Measurements from ENCODE around the gene OR51B5. TPM values are rescaled to one million over a fixed set of nuclear protein-coding genes. Genes with fewer than 3 reads are reported as not detected.
"Not testable (repeated sequence)": the region's sequence is repeated elsewhere in the genome, so short reads cannot be mapped to it uniquely, and the experiment has no call there.

Gene OR51B5
- total and polyA plus RNA-seq, 3 experiments from 2014 or later = not detected

DNA sequence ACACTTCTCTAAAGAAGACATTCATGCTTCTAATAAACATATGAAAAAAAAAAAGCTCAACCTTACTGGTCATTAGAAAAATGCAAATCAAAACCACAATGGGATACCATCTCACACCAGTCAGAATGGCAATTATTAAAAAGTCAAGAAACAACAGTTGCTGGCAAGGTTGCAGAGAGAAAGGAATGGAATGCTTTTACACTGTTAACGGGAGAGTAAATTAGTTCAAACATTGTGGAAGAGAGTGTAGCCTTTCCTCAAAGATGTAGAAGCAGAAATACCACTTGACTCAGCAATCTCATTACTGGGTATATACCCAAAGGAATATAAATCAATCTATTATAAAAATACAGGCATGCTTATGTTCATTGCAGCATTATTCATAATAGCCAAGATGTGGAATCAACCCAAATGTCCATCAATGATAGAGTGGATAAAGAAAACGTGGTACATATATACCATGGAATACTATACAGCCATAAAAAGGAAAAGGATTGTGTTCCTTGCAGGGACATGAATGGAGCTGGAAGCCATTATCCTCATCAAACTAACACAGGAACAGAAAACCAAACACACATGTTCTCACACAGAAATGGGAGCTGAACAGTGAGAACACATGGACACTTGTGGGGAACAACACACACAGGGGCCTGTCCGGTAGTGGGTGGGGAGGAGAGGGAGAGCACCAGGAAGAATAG lies 29.8 kb downstream of the OR51B5 start:
- H3K27me3 Mint-ChIP-seq; H3K4me1 Mint-ChIP-seq; H3K4me1 ChIP-seq (ENCODE audit: insufficient read depth, low read length); H3K27ac Mint-ChIP-seq; H3K36me3 Mint-ChIP-seq; POLR2A ChIA-PET; DNase-seq; H3K9me3 ChIP-seq (ENCODE audit: low read length); H3K4me3 Mint-ChIP-seq; H3K4me3 ChIP-seq (ENCODE audit: low read length); H3K27ac ChIP-seq (ENCODE audit: low read depth, low read length); H3K27me3 ChIP-seq (ENCODE audit: insufficient read depth, low read length, poor library complexity, severe bottlenecking); H3K9me3 Mint-ChIP-seq; CTCF ChIA-PET; H3K36me3 ChIP-seq (ENCODE audit: insufficient read depth, low read length): not testable (repeated sequence)

DNA sequence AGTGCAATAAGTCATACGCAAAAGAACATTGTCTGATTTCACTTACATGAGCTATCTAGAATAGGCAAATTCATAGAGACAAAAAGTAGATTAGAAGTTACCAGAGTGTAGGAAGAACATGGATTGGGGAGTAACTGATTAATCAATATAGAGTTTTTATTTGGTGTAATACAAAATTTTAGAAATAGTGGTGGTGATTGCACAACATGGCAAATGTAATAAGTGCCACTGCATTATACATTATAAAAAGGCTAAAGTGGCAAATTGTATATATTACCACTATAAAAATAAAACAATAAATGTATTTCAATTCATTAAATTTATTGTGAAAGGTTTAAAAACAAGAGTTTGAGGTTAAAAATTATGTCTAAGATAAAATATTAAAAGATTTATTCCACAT lies 32.9 kb downstream of the OR51B5 start:
- Mint-ChIP-seq H3K4me1 (no peaks in the 10 kb centered on the region), H3K27ac (no peak overlapping the region), H3K4me3 (no peak overlapping the region), H3K9me3 (no peaks in the 10 kb centered on the region), H3K27me3 (no peaks in the 10 kb centered on the region), H3K36me3 (no peaks in the 10 kb centered on the region)
- no peak overlapping the region for H3K4me3 ChIP-seq (ENCODE audit: low read length)
- no peaks in the 10 kb centered on the region for H3K9me3 ChIP-seq (ENCODE audit: low read length)
- H3K4me1 ChIP-seq (ENCODE audit: insufficient read depth, low read length) = no peaks in the 10 kb centered on the region
- ChIA-PET POLR2A (no interaction called here), CTCF (no interaction called here)
- no peak for DNase-seq
- no peak overlapping the region for H3K27ac ChIP-seq (ENCODE audit: low read depth, low read length)
- H3K27me3 ChIP-seq (ENCODE audit: insufficient read depth, low read length, poor library complexity, severe bottlenecking) = no peaks in the 10 kb centered on the region
- H3K36me3 ChIP-seq (ENCODE audit: insufficient read depth, low read length) = no peaks in the 10 kb centered on the region

DNA sequence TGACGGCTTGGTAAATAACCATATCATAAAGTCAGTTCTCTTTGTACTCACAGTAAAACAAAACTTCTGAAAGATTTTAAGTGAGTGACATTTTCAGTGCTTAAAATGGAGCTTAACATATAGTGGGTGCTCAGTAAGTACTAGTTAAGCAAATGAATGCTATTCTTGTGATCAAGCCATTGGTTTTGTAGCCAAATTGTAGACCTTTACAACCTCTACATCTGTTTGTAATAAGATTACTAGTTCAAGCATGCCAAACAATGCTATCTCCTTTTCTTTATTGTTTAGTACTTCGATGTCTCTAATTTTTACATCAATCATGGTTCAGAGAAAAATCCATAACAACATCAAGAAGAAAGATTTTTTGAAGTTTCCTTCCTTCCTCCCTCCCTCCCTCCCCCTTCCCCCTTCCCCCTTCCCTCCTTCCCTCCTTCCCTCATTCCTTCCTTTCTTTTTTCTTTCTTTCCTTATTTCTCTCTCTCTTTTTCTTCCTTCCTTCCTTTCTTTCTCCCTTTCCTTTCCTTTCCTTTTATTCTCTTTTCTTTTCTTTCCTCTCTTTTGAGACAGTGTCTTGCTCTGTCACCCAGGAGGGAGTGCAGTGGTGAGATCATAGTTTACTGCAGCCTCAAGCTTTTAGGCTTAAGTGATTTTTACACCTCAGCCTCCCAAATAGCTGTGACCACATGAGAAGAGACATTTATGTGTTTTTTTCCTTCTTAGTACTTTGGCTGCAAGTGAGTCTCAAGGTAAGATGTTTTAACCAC lies 35.9 kb downstream of the OR51B5 start:
- no peak for DNase-seq
- CTCF ChIA-PET = no interaction called here
- POLR2A ChIA-PET = no interaction called here

DNA sequence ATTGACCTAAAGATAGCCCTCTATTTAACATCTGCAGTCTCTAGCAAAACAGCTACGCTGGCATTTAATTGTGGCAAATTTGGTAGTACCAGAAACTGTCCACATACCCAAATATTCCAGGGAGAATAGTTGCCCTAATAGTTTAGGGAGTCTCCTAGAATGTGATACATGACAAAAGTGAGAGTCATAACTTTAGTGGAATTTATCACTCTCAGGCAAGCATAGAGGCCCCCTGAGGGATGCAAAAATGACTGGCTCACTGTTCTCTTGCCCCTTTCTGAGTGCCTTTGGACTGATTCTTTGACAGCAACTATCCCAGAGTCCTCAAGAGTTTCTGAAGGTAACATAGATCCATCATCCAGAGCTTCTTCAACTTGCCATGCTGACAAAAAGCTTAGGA lies 39.3 kb downstream of the OR51B5 start:
- Mint-ChIP-seq H3K4me1 (no peaks in the 10 kb centered on the region), H3K9me3 (no peaks in the 10 kb centered on the region), H3K36me3 (no peaks in the 10 kb centered on the region), H3K27ac (no peak overlapping the region), H3K27me3 (peaks cover 0 to 1% of the 10 kb centered on the region in 2 donors), H3K4me3 (no peak overlapping the region)
- Histone ChIP-seq H3K36me3 (ENCODE audit: insufficient read depth, low read length) (no peaks in the 10 kb centered on the region), H3K27ac (ENCODE audit: low read depth, low read length) (no peak overlapping the region), H3K27me3 (ENCODE audit: insufficient read depth, low read length, poor library complexity, severe bottlenecking) (no peaks in the 10 kb centered on the region), H3K9me3 (ENCODE audit: low read length) (no peaks in the 10 kb centered on the region), H3K4me3 (ENCODE audit: low read length) (no peak overlapping the region), H3K4me1 (ENCODE audit: insufficient read depth, low read length) (no peaks in the 10 kb centered on the region)
- ChIA-PET POLR2A (no interaction called here), CTCF (no interaction called here)
- no peak for DNase-seq

More for the DNA sequence above, 35.9 kb downstream of the OR51B5 start:
- no peaks in the 10 kb centered on the region for H3K9me3 Mint-ChIP-seq
- peaks cover 0 to 1% of the 10 kb centered on the region in 2 donors for H3K27me3 Mint-ChIP-seq
- H3K36me3 Mint-ChIP-seq = no peaks in the 10 kb centered on the region
- H3K4me3 Mint-ChIP-seq = no peak overlapping the region
- H3K27me3 ChIP-seq (ENCODE audit: insufficient read depth, low read length, poor library complexity, severe bottlenecking) = no peaks in the 10 kb centered on the region
- H3K4me1 ChIP-seq (ENCODE audit: insufficient read depth, low read length) = no peaks in the 10 kb centered on the region
- no peak overlapping the region for H3K27ac ChIP-seq (ENCODE audit: low read depth, low read length)
- H3K4me3 ChIP-seq (ENCODE audit: low read length) = no peak overlapping the region
- no peaks in the 10 kb centered on the region for H3K4me1 Mint-ChIP-seq
- no peak overlapping the region for H3K27ac Mint-ChIP-seq
- no peaks in the 10 kb centered on the region for H3K9me3 ChIP-seq (ENCODE audit: low read length)
- no peaks in the 10 kb centered on the region for H3K36me3 ChIP-seq (ENCODE audit: insufficient read depth, low read length)

DNA sequence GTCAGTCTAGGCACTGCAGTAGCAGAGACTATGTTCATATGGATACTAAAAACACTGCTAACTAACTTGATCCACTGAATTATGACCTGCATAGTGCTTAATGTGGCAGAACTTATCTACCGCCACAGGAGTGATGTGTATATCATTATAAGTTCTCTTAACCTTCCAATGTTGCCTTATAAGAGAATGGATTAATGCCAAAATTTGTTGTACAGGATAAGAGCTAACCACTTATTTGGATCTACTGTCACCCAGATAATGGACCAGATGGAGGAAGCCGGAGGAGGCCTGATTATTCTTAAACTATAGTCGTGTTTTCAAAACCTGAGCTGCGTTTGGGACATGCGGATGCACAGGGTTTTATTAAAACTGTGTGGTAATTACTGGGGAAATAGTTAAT lies 39.7 kb downstream of the OR51B5 start:
- DNase-seq = no peak
- CTCF ChIA-PET = no interaction called here
- H3K9me3 ChIP-seq (ENCODE audit: low read length) = no peaks in the 10 kb centered on the region
- POLR2A ChIA-PET = no interaction called here
- Mint-ChIP-seq H3K4me1 (no peaks in the 10 kb centered on the region), H3K9me3 (no peaks in the 10 kb centered on the region), H3K4me3 (no peak overlapping the region), H3K27me3 (peaks cover 0 to 1% of the 10 kb centered on the region in 2 donors), H3K36me3 (no peaks in the 10 kb centered on the region), H3K27ac (no peak overlapping the region)
- H3K27ac ChIP-seq (ENCODE audit: low read depth, low read length) = no peak overlapping the region
- H3K4me1 ChIP-seq (ENCODE audit: insufficient read depth, low read length) = no peaks in the 10 kb centered on the region
- H3K27me3 ChIP-seq (ENCODE audit: insufficient read depth, low read length, poor library complexity, severe bottlenecking) = no peaks in the 10 kb centered on the region
- H3K4me3 ChIP-seq (ENCODE audit: low read length) = no peak overlapping the region
- H3K36me3 ChIP-seq (ENCODE audit: insufficient read depth, low read length) = no peaks in the 10 kb centered on the region

DNA sequence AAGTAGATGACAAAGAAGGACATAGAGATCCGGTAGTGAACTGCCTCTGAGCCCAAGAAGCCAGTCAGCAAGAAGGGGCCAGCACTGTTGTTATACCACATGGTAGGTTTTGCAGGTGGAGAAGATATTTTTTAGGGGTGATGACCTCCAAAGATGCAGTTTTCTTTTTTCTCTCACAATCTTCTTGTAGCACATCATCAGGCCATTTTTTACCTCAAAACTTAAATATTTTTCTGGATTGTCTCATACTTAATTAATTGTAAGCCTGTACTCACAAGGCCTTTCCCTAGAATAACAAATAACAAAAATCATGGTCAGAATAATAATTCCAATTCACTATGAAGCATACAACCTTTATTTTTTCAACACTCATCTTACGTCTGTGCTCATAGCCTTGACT lies 41.5 kb downstream of the OR51B5 start, which contains the start of gene OR51B4:
Gene OR51B4, minus strand, starts transcription at position 101 of the 400 bp plus-strand sequence. Its CDS starts 0 bp downstream, at position 101.
- Histone ChIP-seq H3K27ac (ENCODE audit: low read depth, low read length) (no peak within 1 kb of the TSS), H3K27me3 (ENCODE audit: insufficient read depth, low read length, poor library complexity, severe bottlenecking) (no peaks in the 10 kb centered on the region), H3K36me3 (ENCODE audit: insufficient read depth, low read length) (no peaks in the 10 kb centered on the region), H3K4me3 (ENCODE audit: low read length) (no peak within 1 kb of the TSS), H3K4me1 (ENCODE audit: insufficient read depth, low read length) (no peaks in the 10 kb centered on the region), H3K9me3 (ENCODE audit: low read length) (no peaks in the 10 kb centered on the region)
- Mint-ChIP-seq H3K4me3 (no peak within 1 kb of the TSS), H3K27ac (no peak within 1 kb of the TSS), H3K27me3 (peaks cover 3 to 5% of the 10 kb centered on the region in 2 donors), H3K4me1 (no peaks in the 10 kb centered on the region), H3K36me3 (no peaks in the 10 kb centered on the region), H3K9me3 (no peaks in the 10 kb centered on the region)
- POLR2A ChIA-PET = no interaction called here
- CTCF ChIA-PET = no interaction called here
- DNase-seq = no peak

DNA sequence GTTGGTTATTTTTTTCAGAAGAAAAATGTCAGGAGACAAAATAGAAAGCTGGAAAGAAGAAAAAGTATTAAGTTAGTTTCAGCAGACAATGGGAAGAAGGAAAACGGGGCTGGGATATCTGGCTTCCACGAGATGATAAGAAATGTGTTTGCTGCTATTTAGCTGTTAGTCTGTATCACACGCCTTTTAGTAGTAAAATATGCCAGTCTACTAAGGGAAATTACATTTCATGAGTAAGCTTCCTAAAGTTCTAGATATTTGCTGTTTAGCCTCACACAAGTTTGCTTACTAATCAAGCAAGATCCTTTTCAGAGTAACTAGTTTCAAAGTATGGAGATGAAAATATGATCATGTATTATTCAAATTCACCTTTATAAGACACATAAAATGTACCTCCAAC lies 43.1 kb downstream of the OR51B5 start:
- no peaks in the 10 kb centered on the region for H3K27me3 ChIP-seq (ENCODE audit: insufficient read depth, low read length, poor library complexity, severe bottlenecking)
- DNase-seq = no peak
- ChIA-PET CTCF (no interaction called here), POLR2A (no interaction called here)
- H3K4me1 Mint-ChIP-seq = no peaks in the 10 kb centered on the region
- H3K9me3 Mint-ChIP-seq = peaks cover 0 to 2% (median 0%) of the 10 kb centered on the region in 5 donors
- H3K36me3 ChIP-seq (ENCODE audit: insufficient read depth, low read length) = no peaks in the 10 kb centered on the region
- no peaks in the 10 kb centered on the region for H3K4me1 ChIP-seq (ENCODE audit: insufficient read depth, low read length)
- no peaks in the 10 kb centered on the region for H3K9me3 ChIP-seq (ENCODE audit: low read length)
- H3K27me3 Mint-ChIP-seq = peaks cover 3 to 5% of the 10 kb centered on the region in 2 donors
- no peak overlapping the region for H3K27ac ChIP-seq (ENCODE audit: low read depth, low read length)
- H3K36me3 Mint-ChIP-seq = no peaks in the 10 kb centered on the region
- no peak overlapping the region for H3K27ac Mint-ChIP-seq
- H3K4me3 ChIP-seq (ENCODE audit: low read length) = no peak overlapping the region
- no peak overlapping the region for H3K4me3 Mint-ChIP-seq

DNA sequence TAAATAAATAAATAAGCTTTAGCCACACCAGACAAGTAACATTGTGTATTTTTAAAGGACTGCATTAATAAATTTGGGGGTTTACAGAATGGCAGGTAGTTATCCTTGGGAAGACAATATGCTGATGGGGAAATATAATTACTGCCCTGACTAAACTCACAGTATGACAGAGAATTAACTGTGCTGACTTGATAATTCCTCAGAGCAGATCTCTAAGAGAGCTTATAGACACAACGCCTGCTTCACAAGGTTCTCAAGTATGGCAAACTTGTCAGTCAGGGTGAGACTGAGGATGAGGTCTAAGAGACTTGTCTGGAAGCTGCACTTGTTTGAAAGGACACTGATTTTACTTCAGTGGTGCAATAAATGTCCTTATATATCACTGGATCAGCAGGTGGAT lies 44.9 kb downstream of the OR51B5 start:
- Mint-ChIP-seq H3K27me3 (peaks cover 2 to 5% of the 10 kb centered on the region in 2 donors), H3K4me1 (no peaks in the 10 kb centered on the region), H3K4me3 (no peak overlapping the region), H3K36me3 (no peaks in the 10 kb centered on the region), H3K9me3 (peaks cover 0 to 2% (median 0%) of the 10 kb centered on the region in 5 donors), H3K27ac (no peak overlapping the region)
- Histone ChIP-seq H3K9me3 (ENCODE audit: low read length) (no peaks in the 10 kb centered on the region), H3K36me3 (ENCODE audit: insufficient read depth, low read length) (no peaks in the 10 kb centered on the region), H3K27ac (ENCODE audit: low read depth, low read length) (no peak overlapping the region), H3K4me3 (ENCODE audit: low read length) (no peak overlapping the region), H3K27me3 (ENCODE audit: insufficient read depth, low read length, poor library complexity, severe bottlenecking) (no peaks in the 10 kb centered on the region), H3K4me1 (ENCODE audit: insufficient read depth, low read length) (no peaks in the 10 kb centered on the region)
- no peak for DNase-seq
- ChIA-PET CTCF (no interaction called here), POLR2A (no interaction called here)
